ENCODE measurements around the gene ZNF83.

- TF ChIP-seq ZFP30 (CRISPR knock-in tag; IDR thresholded peaks at IDR 0.05), result no peak
- no peak for TF ChIP-seq RARB (CRISPR knock-in tag; IDR thresholded peaks at IDR 0.05)
- TF ChIP-seq ISL1 (CRISPR knock-in tag; IDR thresholded peaks at IDR 0.05), result no peak
- no peak for TF ChIP-seq ARNTL (CRISPR knock-in tag; IDR thresholded peaks at IDR 0.05; ENCODE audit: borderline replicate concordance, low read depth)
- no peak for TF ChIP-seq PATZ1 (CRISPR knock-in tag; IDR thresholded peaks at IDR 0.05; ENCODE audit: borderline replicate concordance)
- TF ChIP-seq ZNF8 (CRISPR knock-in tag; IDR thresholded peaks at IDR 0.05), result no peak
- no peak for TF ChIP-seq ZNF565 (CRISPR knock-in tag; conservative IDR thresholded peaks at IDR 0.05; ENCODE audit: low read depth)
- no peak for TF ChIP-seq CSRNP3 (CRISPR knock-in tag; IDR thresholded peaks at IDR 0.05)
- TF ChIP-seq ZFP3 (CRISPR knock-in tag; IDR thresholded peaks at IDR 0.05), result no peak
- no peak for TF ChIP-seq BACH2 (CRISPR knock-in tag; IDR thresholded peaks at IDR 0.05; ENCODE audit: borderline replicate concordance)
Measured at GRCh38 chr19:52600639-52601024, 37.5 kb downstream of the ZNF83 start.
